Brain microvascular endothelial cell (primary cell): ENCODE measurements around the gene CTDNEP1.
A peak's percentile ranks its signal among the peaks of the same experiment; 100 is the strongest.

Source experiments
- DNase-seq: peaks from one replicate; pipeline ENCODE4 v3.0.0-alpha.2; 2020
- H3K27ac ChIP-seq: fragments of 250-450 bp; sonication (Bioruptor Pico); 2 replicates; pipeline ENCODE4 v1.5.1; 2020; ENCODE audit warnings: mild to moderate bottlenecking, moderate library complexity
- H3K27me3 ChIP-seq: fragments of 250-450 bp; sonication (Bioruptor Pico); replicated peaks from 2 replicates; pipeline ENCODE4 v1.5.1; 2020; ENCODE audit warnings: mild to moderate bottlenecking
- H3K36me3 ChIP-seq: fragments of 250-450 bp; sonication (Bioruptor Pico); replicated peaks from 2 replicates; pipeline ENCODE4 v1.5.1; 2020; ENCODE audit warnings: mild to moderate bottlenecking
- H3K4me3 ChIP-seq: 2 replicates; pipeline ENCODE4 v1.5.1; 2011; ENCODE audit warnings: low read depth, mild to moderate bottlenecking, control low read depth, low read length, moderate library complexity
- in situ Hi-C: cut with HindIII; loops from 2 replicates; pipeline ENCODE4 v1.10.0; 2017; ENCODE audit warnings: low sequenced_read_pairs, low pct_ligation_motif_present
- TF ChIP-seq, protein P1 (sequence below): IDR thresholded peaks from 2 replicates; pipeline ENCODE4 v1.5.1; 2011; ENCODE audit warnings: low read depth, mild to moderate bottlenecking, moderate library complexity, low read length, control low read depth, inconsistent platforms; ENCODE audit errors: missing control alignments

Gene CTDNEP1

DNA sequence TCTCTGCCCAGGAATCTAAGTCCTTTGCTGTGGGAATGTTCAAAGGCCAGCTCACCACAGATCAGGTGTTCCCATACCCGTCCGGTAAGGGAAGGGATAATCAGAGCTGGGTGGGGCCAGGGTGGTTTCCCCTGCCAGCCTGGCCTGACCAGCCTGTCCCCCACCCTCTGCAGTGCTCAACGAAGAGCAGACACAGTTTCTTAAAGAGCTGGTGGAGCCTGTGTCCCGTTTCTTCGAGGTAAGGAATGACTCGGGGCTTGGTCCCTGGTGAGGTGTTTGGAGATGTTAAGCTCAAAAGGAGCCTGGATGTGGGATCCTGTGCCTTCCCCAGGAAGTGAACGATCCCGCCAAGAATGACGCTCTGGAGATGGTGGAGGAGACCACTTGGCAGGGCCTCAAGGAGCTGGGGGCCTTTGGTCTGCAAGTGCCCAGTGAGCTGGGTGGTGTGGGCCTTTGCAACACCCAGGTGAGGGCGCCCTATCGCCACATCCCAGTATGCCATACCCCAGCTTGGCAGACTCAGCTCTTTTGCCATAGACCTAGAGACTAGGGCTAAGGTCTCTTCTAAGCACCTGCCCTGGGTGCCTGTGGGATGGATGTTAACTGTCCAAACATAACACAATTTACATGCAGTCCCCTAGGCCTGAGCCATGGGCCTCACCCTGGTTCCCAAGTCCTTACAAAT is 30.8 kb downstream of the CTDNEP1 start:
- TF ChIP-seq, protein P1, sequence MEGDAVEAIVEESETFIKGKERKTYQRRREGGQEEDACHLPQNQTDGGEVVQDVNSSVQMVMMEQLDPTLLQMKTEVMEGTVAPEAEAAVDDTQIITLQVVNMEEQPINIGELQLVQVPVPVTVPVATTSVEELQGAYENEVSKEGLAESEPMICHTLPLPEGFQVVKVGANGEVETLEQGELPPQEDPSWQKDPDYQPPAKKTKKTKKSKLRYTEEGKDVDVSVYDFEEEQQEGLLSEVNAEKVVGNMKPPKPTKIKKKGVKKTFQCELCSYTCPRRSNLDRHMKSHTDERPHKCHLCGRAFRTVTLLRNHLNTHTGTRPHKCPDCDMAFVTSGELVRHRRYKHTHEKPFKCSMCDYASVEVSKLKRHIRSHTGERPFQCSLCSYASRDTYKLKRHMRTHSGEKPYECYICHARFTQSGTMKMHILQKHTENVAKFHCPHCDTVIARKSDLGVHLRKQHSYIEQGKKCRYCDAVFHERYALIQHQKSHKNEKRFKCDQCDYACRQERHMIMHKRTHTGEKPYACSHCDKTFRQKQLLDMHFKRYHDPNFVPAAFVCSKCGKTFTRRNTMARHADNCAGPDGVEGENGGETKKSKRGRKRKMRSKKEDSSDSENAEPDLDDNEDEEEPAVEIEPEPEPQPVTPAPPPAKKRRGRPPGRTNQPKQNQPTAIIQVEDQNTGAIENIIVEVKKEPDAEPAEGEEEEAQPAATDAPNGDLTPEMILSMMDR = peak; percentile 74
- Histone ChIP-seq H3K36me3 (peaks cover 37% of the 10 kb centered on the region), H3K27ac (peak overlapping the region; percentile 89), H3K27me3 (no peaks in the 10 kb centered on the region), H3K4me3 (peak overlapping the region; percentile 78)
- in situ Hi-C loops = no loop called here
- DNase-seq = peak; percentile 49

DNA sequence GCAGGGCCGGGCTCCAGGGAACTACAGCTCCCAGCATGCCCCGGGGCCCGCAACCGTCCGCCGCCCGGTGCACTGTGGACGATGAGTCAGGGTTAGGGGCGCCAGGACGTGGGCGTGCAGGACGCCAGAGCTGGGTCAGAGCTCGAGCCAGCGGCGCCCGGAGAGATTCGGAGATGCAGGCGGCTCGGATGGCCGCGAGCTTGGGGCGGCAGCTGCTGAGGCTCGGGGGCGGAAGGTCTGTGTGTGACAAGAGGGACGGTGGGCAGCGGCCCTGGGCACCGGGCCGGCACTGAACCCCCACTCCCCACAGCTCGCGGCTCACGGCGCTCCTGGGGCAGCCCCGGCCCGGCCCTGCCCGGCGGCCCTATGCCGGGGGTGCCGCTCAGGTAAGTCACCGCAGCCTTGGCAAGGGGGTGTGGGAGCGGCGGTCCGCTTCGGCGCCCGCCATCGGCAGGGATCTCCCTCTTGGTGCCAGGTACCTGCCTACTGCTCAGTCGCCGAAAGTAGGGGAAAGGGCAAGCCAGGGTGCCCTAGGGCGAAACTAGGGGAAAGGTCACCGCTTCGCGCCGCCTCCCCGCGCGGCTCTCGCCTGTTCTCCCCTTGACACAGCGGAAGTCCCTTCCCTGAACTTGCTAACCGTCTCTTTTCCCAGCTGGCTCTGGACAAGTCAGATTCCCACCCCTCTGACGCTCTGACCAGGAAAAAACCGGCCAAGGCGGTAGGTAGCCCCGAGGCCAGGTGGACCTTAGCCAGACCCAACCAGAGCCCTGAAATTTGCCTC is 31.5 kb downstream of the CTDNEP1 start, which contains the start of the genes ACADVL and DLG4:
ACADVL (plus strand) TSS at position 127 of the 781 bp plus-strand sequence; CDS start at position 174, 47 bp downstream.
DLG4 (minus strand) TSS at position 25 of the 781 bp plus-strand sequence.
- Histone ChIP-seq H3K4me3 (peak within 1 kb of the TSS; percentile 78), H3K36me3 (peaks cover 33% of the 10 kb centered on the region), H3K27ac (peak within 1 kb of the TSS; percentile 89), H3K27me3 (no peaks in the 10 kb centered on the region)
- DNase-seq = peak; percentile 80
- in situ Hi-C loops = no loop called here
- TF ChIP-seq, protein P1 = no peak

DNA sequence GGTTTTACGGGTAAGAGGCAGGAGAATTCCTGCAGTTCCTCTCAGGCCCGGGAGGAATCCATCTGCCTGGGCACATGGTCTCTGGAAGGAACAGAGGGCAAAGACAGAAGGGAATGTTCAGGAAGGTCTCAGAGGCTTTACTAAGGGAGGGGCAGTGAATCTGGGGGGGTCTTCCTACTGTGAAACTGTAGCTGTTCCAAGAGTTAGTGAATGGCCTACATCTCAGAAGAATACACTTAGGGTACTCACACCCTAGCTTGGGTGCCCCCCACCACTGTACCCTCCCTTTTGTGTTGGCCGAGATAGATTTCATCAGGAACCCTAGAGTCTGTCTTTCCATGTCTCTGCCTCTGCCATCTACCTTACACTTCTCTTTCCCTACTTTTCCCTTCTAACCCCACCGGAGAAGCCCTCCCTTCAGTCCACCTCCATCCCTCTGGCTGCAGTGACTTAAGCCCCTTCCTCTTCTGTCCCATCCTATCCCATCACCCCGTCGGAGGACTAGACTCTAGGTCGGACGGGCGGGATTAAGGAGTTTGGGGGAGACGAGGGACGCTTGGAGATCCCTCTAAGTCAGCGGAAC is 32.2 kb downstream of the CTDNEP1 start:
- no peak for DNase-seq
- Histone ChIP-seq H3K27me3 (no peaks in the 10 kb centered on the region), H3K36me3 (peaks cover 30% of the 10 kb centered on the region), H3K4me3 (peak overlapping the region; percentile 78), H3K27ac (no peak overlapping the region)
- in situ Hi-C loops = no loop called here
- TF ChIP-seq, protein P1 = no peak

- TF ChIP-seq, protein P1 = no peak
- no peak for DNase-seq
- no peak overlapping the region for H3K4me3 ChIP-seq
- H3K27ac ChIP-seq = no peak overlapping the region
- in situ Hi-C loops = no loop called here
- peaks cover 24% of the 10 kb centered on the region for H3K36me3 ChIP-seq
- H3K27me3 ChIP-seq = no peaks in the 10 kb centered on the region
Measured at GRCh38 chr17:7218758-7219157, 32.8 kb downstream of the CTDNEP1 start.

DNA sequence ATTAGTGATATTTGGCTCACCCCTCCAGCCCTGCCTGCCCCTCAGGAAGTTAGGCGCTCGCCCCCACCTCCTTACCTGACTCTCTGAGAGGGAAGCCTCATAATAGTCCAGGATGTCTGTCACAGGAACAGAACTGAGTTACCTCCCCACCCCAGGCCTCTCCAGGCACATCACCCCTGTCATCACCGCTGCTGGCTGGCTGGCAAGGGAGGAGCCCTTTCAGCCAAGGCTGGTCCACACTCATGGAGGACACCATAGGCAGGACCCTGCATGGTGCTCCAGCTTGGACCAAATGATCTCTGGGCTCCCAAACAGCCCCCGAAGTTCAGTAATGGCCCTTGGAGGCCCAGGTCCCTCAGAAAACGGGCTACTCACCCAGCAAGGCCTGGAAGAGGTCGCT is 33.4 kb downstream of the CTDNEP1 start:
- H3K27ac ChIP-seq = no peak overlapping the region
- TF ChIP-seq, protein P1 = no peak
- no peak for DNase-seq
- peak overlapping the region; percentile 69 for H3K4me3 ChIP-seq
- H3K36me3 ChIP-seq = peaks cover 18% of the 10 kb centered on the region
- H3K27me3 ChIP-seq = no peaks in the 10 kb centered on the region
- in situ Hi-C loops = no loop called here
